Tibial nerve (tissue), 4 donors: ENCODE data around the gene MRPL23.

Experiments used
- CTCF ChIP-seq, 5 experiments: fragments of 200-600 bp in 3 of 5; fragments of 450-650 bp in 2 of 5; sonication (generic) in 3 of 5; IDR thresholded peaks; one replicate each; pipeline ENCODE4 v1.5.1; 2016 to 2019; ENCODE audit warnings: antibody characterized with exemption in 5 of 5, mild to moderate bottlenecking in 3 of 5, moderate library complexity in 2 of 5
- EP300 ChIP-seq, 2 donors: sonication (generic); formaldehyde crosslinking; IDR thresholded peaks; one replicate each; pipeline ENCODE4 v1.6.1; 2017; ENCODE audit warnings: antibody characterized with exemption in 2 of 2, mild to moderate bottlenecking in 1 of 2
- POLR2A ChIP-seq, 2 donors: fragments of 450-650 bp; IDR thresholded peaks; one replicate each; pipeline ENCODE4 v1.6.1; 2017; ENCODE audit warnings: antibody characterized with exemption in 2 of 2, mild to moderate bottlenecking in 2 of 2, moderate library complexity in 2 of 2

GRCh38 chr11:1969776-1970175 lies 22.6 kb downstream of the MRPL23 start:
- TF ChIP-seq CTCF (IDR thresholded peaks at IDR 0.05) (no peak), EP300 (IDR thresholded peaks at IDR 0.05) (no peak), POLR2A (IDR thresholded peaks at IDR 0.05) (no peak)
